NCI-H2171 (cell line): ENCODE data around the gene ANKRD30B.
"Not testable (repeated sequence)": the region's sequence is repeated elsewhere in the genome, so short reads cannot be mapped to it uniquely, and the experiment has no call there.

Experiments used
- DNase-seq: peaks from one replicate; lab custom pipeline; 2025; lab: John Stamatoyannopoulos, UW

The ANKRD30B gene

DNA sequence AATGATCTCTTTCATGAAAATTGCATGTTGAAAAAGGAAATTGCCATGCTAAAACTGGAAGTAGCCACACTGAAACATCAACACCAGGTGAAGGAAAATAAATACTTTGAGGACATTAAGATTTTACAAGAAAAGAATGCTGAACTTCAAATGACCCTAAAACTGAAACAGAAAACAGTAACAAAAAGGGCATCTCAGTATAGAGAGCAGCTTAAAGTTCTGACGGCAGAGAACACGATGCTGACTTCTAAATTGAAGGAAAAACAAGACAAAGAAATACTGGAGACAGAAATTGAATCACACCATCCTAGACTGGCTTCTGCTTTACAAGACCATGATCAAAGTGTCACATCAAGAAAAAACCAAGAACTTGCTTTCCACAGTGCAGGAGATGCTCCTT, 103.6 kb downstream of the ANKRD30B start:
- not testable (repeated sequence) for DNase-seq

DNA sequence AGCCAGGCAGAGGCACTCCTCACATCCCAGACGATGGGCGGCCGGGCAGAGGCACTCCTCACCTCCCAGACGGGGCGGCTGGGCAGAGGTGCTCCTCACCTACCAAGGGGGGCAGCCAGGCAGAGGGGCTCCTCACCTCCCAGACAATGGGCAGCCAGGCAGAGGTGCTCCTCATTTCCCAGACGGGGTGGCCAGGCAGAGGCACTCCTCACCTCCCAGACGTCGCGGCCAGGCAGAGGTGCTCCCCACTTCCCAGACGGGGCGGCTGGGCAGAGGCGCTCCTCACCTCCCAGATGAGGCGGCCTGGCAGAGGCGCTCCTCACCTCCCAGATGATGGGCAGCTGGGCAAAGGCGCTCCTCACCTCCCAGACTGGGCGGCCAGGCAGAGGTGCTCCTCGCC, 107.7 kb downstream of the ANKRD30B start:
- not testable (repeated sequence) for DNase-seq

DNA sequence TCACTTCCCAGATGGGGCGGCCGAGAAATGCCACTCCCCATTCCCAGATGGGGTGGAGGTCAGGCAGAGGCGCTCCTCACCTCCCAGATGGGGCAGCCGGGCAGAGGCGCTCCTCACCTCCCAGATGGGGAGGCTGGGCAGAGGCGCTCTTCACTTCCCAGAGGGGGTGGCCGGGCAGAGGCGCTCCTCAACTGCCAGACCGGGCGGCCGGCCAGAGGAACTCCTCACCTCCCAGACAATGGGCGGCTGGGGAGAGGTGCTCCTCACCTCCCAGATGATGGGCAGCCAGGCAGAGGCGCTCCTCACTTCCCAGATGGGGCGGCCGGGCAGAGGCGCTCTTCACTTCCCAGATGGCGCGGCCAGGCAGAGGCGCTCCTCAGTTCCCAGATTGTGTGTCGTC, 108.3 kb downstream of the ANKRD30B start:
- not testable (repeated sequence) for DNase-seq

DNA sequence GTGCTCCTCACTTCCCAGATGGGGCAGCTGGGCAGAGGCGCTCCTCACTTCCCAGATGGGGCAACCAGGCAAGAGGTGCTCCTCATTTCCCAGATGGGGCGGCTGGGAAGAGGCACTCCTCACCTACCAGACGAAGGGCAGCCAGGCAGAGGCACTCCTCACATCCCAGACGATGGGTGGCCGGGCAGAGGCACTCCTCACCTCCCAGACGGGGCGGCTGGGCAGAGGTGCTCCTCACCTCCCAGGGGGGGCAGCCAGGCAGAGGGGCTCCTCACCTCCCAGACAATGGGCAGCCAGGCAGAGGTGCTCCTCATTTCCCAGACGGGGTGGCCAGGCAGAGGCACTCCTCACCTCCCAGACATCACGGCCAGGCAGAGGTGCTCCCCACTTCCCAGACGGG, 110.5 kb downstream of the ANKRD30B start:
- not testable (repeated sequence) for DNase-seq

DNA sequence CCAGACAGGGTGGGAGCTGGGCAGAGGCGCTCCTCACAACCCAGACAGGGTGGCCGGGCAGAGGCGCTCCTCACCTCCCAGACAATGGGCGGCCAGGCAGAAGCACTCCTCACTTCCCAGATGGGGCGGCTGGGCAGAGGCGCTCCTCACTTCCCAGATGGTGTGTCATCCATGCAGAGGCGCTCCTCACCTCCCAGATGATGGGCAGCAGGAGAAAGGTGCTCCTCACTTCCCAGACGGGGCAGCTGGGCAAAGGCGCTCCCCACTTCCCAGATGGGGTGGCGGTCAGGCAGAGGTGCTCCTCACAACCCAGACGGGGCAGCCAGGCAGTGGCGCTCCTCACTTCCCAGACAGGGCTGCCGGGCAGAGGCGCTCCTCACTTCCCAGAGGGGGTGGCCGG, 112.0 kb downstream of the ANKRD30B start:
- not testable (repeated sequence) for DNase-seq

DNA sequence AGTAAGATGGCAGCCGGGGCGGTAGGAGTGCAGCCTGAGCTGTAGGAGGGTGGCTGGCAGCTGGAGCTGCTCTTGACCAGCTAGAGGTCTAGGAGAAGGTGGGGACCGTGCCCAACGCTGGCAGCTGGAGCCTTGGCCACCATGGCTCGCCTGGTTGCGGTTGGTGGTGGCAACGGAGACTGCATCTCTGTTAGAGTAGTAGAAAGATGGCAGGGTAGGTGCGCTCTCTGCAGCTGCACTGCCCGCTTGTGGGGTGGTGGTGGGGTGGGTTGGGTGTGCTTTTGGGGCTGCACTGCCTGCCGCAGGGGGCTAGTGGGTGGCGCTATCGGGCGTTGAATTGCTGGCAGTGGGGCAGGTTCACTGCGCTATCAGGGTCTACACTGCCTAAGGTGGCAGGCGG, 118.5 kb downstream of the ANKRD30B start:
- DNase-seq: not testable (repeated sequence)

DNA sequence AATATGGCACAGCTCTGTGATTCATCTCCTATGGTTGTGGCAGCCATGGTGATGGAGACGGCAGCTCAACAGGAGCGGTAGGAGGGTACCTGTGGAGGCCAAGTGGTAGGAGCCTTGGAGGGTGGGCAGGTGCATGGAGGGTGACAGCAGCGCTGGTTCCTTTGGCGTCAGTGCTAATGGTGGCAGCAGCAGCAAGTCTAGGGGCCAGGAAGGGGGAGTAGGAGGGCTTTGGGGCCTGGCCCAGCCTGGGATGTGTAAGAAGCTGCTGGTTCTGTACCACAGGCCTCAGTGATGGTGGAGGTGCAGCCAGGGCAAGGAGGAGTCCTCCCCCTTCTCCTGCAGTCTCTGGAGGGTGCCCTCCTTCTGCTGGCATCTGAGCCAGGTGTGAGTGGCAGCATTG, 120.0 kb downstream of the ANKRD30B start:
- DNase-seq: not testable (repeated sequence)

DNA sequence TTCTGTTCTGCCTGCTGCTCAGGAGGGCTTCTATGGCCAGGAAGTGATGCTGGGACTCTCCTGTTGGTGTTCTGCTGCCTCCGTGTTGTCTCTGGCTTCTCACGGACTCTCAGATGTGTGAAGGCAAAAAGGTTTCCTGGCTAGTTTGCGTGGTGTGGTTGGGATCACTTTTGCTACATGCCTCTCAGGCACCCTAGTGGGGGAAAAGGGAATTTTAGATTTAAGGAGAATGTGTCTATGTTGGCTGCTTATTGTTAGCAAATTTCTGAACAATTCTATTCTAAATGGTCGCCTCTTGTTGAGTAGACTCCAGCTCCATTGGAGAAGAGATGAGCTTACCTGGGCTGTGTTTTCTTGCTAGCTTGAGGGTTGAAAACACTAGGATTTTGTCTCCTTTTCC, 120.9 kb downstream of the ANKRD30B start:
- DNase-seq: not testable (repeated sequence)

DNA sequence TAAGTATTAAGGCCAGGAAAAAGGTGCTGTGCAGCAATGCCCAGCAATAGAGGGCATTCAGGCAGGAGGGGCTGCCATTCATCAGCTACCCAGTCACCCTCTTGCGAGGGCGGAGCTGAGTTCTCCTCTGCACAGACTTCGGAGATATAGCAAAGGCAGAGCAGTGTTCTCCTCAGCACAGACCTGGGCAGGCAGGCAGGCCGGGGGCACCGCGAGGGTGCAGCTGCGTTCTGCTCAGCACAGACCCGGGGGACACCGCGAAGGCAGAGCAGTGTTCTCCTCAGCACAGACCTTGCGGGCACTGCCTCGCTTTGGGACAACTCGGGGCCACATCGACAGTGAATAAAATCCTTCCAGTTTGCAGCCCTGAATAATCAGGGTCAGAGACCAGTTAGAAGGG, 130.9 kb downstream of the ANKRD30B start:
- DNase-seq: not testable (repeated sequence)

DNA sequence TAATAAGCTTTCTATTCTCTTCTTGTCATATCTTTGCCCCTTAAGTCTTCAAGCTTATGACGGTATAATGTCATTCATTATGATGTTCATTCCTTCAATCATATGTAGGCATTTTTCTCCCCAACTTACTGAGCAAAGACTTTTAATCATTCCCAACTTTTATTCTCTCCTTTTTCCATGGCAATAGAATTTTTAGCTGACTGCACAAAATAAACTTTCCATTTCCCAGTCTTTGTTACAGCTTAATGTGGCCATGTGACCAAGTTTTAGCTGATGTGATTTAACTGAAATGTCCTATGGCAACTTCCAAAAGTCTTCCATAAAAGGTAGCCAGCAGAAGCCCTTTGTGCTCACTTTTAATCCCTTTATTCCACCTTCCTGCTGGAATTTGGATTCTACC, 152.5 kb downstream of the ANKRD30B start:
- DNase-seq: no peak
